Right lobe of liver (tissue), 6 donors: ENCODE measurements around the gene CELF4. TPM values are rescaled to one million over a fixed set of nuclear protein-coding genes. Genes with fewer than 3 reads are reported as not detected.

Source experiments
- ATAC-seq, 4 donors: fragments of 200-7000 bp; cut with Tn5 transposase; one replicate each; pipeline ENCODE4 v1.9.1; 2020; ENCODE audit warnings: mild to moderate bottlenecking in 4 of 4, moderate library complexity in 4 of 4
- DNase-seq, 3 donors: peaks; one replicate each; pipeline ENCODE4 v3.0.0-alpha.2; 2020
- H3K27ac ChIP-seq, 3 donors: fragments of 200-600 bp; one replicate each; pipeline ENCODE4 v1.8.0; 2022
- H3K27me3 ChIP-seq, 2 donors: fragments of 200-600 bp; one replicate each; pipeline ENCODE4 v1.8.0; 2022
- H3K36me3 ChIP-seq, 4 donors: fragments of 200-600 bp; sonication (generic) in 1 of 4; one replicate each; pipeline versions ENCODE4 v1.5.1 to v1.8.0; 2017 to 2022; ENCODE audit warnings: control low read depth in 1 of 4
- H3K4me1 ChIP-seq, 4 donors: fragments of 200-600 bp; sonication (generic) in 1 of 4; one replicate each; pipeline versions ENCODE4 v1.5.1 to v1.8.0; 2017 to 2022; ENCODE audit warnings: control low read depth in 1 of 4
- H3K4me3 ChIP-seq, 3 donors: fragments of 200-600 bp; one replicate each; pipeline ENCODE4 v1.8.0; 2022
- H3K9me3 ChIP-seq, 4 donors: fragments of 200-600 bp; sonication (generic) in 1 of 4; one replicate each; pipeline versions ENCODE4 v1.5.1 to v1.8.0; 2017 to 2022; ENCODE audit warnings: control low read depth in 1 of 4
- POLR2A ChIP-seq: fragments of 450-650 bp; IDR thresholded peaks from one replicate; pipeline ENCODE4 v1.6.1; 2017; ENCODE audit warnings: antibody characterized with exemption, mild to moderate bottlenecking
- WGBS: methylation state at CpG from one replicate; pipeline ENCODE4 v1.1.6; 2018; ENCODE audit warnings: low coverage, low lambda C conversion rate; ENCODE audit not compliant: insufficient coverage; ENCODE audit errors: missing lambda C conversion rate; 5-methylcytosine and 5-hydroxymethylcytosine counted together
- intact Hi-C, 2 donors: fragments of 100-400 bp; cut with DNase I; formaldehyde crosslinking; loops; one replicate each; pipeline versions ENCODE4 v1.11.2 to v1.14.1; 2022
- total RNA-seq, 6 experiments: library from RNA; depleted of rRNA in 2 of 6; stranded (reverse); fragments of >200 nt in 2 of 6; fragmentation: NEBNext Ultra II Directional in 3 of 6; extraction: Animal tissue kit (Norgen Biotek cat#: 25700) in 3 of 6; gene quantifications; one replicate each; pipeline versions ENCODE4 v1.1.0 to v1.2.4, GENCODE V29; 2016 to 2023
- TF ChIP-seq, protein P1 (sequence below), 4 donors: fragments of 200-600 bp in 3 of 4; fragments of 450-650 bp in 1 of 4; IDR thresholded peaks; one replicate each; pipeline versions ENCODE4 v1.5.1 to v1.8.0; 2016 to 2022; ENCODE audit warnings: antibody characterized with exemption in 4 of 4, mild to moderate bottlenecking in 2 of 4
- donor health status: DM: no; HTN: yes; CAD: no.
- donor health status: DM: no; HTN: no; CAD: no.
- donor health status: DM: no; HTN: no; CAD: no.
- donor health status: DM: no; HTN: yes; CAD: no.
- donor health status: DM: no; HTN: yes; CAD: no.

The CELF4 gene
- total RNA-seq, 6 experiments from 2014 or later, result 0.06 TPM; not detected in 5

DNA sequence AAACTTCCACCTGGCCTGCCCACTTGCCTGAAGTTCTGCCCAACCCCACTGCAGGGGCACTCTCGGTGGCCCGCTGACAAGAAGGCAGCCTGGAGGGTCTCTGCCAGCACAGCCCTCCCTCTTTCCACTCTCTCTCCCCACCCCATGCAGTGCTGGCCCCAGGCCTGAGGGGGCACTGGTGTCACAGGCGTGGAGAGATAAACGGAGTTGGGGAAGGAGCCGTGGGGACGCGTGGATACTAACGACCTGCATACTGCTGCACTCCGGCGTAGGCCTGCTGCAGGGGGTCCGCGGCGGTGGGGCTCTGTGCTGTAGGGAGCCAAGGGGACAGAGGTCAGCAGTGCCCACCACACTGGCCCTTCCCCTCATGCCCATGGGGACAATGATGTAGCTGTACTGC, 299.3 kb downstream of the CELF4 start:
- H3K27me3 ChIP-seq, result no peaks in the 10 kb centered on the region
- intact Hi-C loops, result no loop called here
- H3K4me3 ChIP-seq, result no peak overlapping the region
- H3K9me3 ChIP-seq, result no peaks in the 10 kb centered on the region
- no peaks in the 10 kb centered on the region for H3K36me3 ChIP-seq
- no peak overlapping the region for H3K27ac ChIP-seq
- TF ChIP-seq POLR2A, result no peak
- TF ChIP-seq, protein P1, sequence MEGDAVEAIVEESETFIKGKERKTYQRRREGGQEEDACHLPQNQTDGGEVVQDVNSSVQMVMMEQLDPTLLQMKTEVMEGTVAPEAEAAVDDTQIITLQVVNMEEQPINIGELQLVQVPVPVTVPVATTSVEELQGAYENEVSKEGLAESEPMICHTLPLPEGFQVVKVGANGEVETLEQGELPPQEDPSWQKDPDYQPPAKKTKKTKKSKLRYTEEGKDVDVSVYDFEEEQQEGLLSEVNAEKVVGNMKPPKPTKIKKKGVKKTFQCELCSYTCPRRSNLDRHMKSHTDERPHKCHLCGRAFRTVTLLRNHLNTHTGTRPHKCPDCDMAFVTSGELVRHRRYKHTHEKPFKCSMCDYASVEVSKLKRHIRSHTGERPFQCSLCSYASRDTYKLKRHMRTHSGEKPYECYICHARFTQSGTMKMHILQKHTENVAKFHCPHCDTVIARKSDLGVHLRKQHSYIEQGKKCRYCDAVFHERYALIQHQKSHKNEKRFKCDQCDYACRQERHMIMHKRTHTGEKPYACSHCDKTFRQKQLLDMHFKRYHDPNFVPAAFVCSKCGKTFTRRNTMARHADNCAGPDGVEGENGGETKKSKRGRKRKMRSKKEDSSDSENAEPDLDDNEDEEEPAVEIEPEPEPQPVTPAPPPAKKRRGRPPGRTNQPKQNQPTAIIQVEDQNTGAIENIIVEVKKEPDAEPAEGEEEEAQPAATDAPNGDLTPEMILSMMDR (IDR thresholded peaks at IDR 0.05), result no peak
- 20% methylated on average over 5 of the region's 13 CpGs for WGBS
- H3K4me1 ChIP-seq, result no peaks in the 10 kb centered on the region
- DNase-seq (no peak), ATAC-seq (no peak)

DNA sequence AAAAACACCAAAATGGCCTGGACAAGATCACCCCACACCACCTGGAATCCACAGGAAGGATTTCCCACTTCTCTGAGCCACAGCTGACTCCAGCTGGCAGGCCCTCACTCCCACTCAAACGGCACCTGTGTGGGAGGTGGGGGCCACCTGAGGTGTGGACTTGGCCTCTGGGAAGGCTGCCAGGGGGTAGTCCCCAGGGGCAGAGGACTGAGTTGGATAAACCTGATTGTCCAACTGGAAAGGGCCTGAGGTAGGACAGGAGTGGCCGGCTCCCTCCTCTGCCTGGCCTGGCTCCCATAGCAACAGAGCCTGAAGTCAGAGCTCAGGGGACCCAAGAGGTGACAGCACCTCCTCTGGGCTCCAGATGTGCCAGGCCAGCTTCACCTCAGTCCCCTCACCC, 300.2 kb downstream of the CELF4 start:
- H3K9me3 ChIP-seq, result no peaks in the 10 kb centered on the region
- no peaks in the 10 kb centered on the region for H3K36me3 ChIP-seq
- TF ChIP-seq, protein P1 (IDR thresholded peaks at IDR 0.05), result no peak
- no peak for TF ChIP-seq POLR2A
- DNase-seq (no peak), ATAC-seq (no peak)
- WGBS, result 50% methylated on average over 1 of the region's 2 CpGs
- no peaks in the 10 kb centered on the region for H3K27me3 ChIP-seq
- intact Hi-C loops, result no loop called here
- no peaks in the 10 kb centered on the region for H3K4me1 ChIP-seq
- H3K27ac ChIP-seq, result no peak overlapping the region
- H3K4me3 ChIP-seq, result no peak overlapping the region

DNA sequence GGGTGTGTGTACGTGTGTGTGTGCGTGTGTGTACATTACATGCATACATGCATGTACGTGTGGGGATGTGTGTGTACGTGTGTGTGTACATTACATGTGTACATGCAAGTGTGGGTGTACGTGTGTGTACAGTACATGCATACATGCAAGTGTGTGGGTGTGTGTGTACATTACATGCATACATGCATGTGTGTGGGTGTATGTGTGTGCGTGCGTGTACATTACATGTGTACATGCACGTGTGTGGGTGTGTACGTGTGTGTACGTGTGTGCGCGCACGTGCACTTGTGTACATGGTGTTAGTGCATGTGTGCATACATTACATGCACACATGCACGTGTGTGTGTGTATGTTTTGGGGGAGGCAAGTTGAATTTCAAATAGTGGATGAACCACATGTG, 300.6 kb downstream of the CELF4 start:
- no peak for ATAC-seq
- Histone ChIP-seq H3K27me3 (no peaks in the 10 kb centered on the region), H3K9me3 (no peaks in the 10 kb centered on the region), H3K27ac (no peak overlapping the region), H3K4me1 (no peaks in the 10 kb centered on the region), H3K36me3 (no peaks in the 10 kb centered on the region), H3K4me3 (no peak overlapping the region)
- no peak for TF ChIP-seq POLR2A
- TF ChIP-seq, protein P1 (IDR thresholded peaks at IDR 0.05), result no peak
- intact Hi-C loops, result no loop called here
- 67% methylated on average over 14 of the region's 14 CpGs for WGBS
- DNase-seq, result no peak

DNA sequence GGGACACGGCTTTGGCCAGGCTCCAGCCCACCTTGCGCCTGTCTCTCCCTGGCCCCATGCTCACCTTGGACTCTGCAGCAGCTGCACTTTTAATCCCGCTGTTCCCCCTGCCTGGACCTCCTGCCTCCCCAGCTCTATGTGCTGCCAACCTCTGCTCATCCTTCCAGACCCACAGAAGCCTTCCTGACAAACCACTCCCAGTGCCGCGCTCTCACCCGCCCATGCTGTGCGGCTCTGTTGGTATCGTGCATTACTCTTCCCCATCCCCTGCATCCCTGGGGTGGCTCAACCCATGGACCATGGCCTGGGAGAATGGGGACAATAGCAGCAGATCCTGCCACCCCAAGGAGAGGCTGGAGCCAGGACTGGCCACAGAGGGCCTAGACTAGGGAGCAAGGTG, 303.6 kb downstream of the CELF4 start:
- Histone ChIP-seq H3K27me3 (no peaks in the 10 kb centered on the region), H3K4me1 (no peaks in the 10 kb centered on the region), H3K27ac (no peak overlapping the region), H3K4me3 (no peak overlapping the region), H3K9me3 (no peaks in the 10 kb centered on the region), H3K36me3 (no peaks in the 10 kb centered on the region)
- 82% methylated on average over 6 of the region's 8 CpGs for WGBS
- intact Hi-C loops, result no loop called here
- TF ChIP-seq, protein P1 (IDR thresholded peaks at IDR 0.05), result no peak
- no peak for TF ChIP-seq POLR2A
- ATAC-seq, result no peak
- DNase-seq, result no peak

DNA sequence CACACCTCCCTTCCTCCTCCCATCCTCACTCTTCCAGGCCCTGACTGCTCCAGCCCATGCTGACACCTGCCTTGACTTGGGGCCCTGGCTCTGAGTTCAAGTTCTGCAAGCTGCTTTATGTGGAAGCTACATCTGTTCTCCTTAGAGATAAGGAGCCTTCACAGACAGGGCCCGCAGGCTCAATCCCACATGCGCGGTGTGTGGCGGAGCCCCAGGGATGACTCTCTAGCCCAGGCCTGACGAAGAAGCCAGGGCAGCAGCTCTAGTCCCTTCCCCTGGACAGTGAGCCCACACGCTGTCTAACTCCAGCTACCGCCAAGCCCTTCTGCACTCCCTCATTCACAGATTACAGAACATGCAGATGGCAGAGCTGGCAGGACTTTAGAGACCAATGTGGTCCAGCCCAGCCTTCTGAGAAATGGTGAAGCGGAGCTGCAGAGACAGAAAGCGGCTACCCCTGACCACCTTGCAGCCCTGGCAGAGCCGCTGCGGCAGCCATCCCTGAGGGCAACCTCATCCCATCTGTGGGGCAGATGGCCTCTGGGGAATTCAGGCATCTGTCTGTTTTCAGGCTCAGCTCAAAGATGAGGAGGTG, 304.3 kb downstream of the CELF4 start:
- DNase-seq (no peak), ATAC-seq (no peak)
- TF ChIP-seq POLR2A, result no peak
- TF ChIP-seq, protein P1 (IDR thresholded peaks at IDR 0.05), result no peak
- Histone ChIP-seq H3K27ac (no peak overlapping the region), H3K36me3 (no peaks in the 10 kb centered on the region), H3K27me3 (no peaks in the 10 kb centered on the region), H3K4me3 (no peak overlapping the region), H3K4me1 (no peaks in the 10 kb centered on the region), H3K9me3 (no peaks in the 10 kb centered on the region)
- WGBS, result 68% methylated on average over 2 of the region's 11 CpGs
- intact Hi-C loops, result no loop called here
